OCI-LY1 (cell line): ENCODE data around the gene CDX2.

Experiments used
- H2AFZ ChIP-seq: fragments of 200-600 bp; sonication (generic), shearing (Covaris generic); 2 replicates; pipeline ENCODE4 v1.6.0; 2014; ENCODE audit warnings: antibody characterized with exemption, mild to moderate bottlenecking, low read length
- H3F3A ChIP-seq: fragments of 200-600 bp; sonication (generic), shearing (Covaris generic); 2 replicates; pipeline ENCODE4 v1.6.0; 2014; ENCODE audit warnings: mild to moderate bottlenecking, antibody characterized with exemption, low read length, moderate library complexity; ENCODE audit not compliant: insufficient read depth
- H3K27ac ChIP-seq: fragments of 200-600 bp; sonication (generic); 2 replicates; pipeline ENCODE4 v1.5.1; 2014; ENCODE audit warnings: low read length, mixed run types, mild to moderate bottlenecking, low read depth; ENCODE audit not compliant: poor library complexity, severe bottlenecking
- H3K27me3 ChIP-seq: fragments of 200-600 bp; sonication (generic); 2 replicates; pipeline ENCODE4 v1.6.0; 2014; ENCODE audit warnings: antibody characterized with exemption, mild to moderate bottlenecking, low read length, moderate library complexity; ENCODE audit not compliant: insufficient read depth
- H3K36me3 ChIP-seq: fragments of 200-600 bp; sonication (generic); 2 replicates; pipeline ENCODE4 v1.6.1; 2014; ENCODE audit warnings: mild to moderate bottlenecking, antibody characterized with exemption, low read length, moderate library complexity, mixed read lengths; ENCODE audit not compliant: insufficient read depth
- H3K4me1 ChIP-seq: fragments of 200-600 bp; sonication (generic); 2 replicates; pipeline ENCODE4 v1.5.1; 2014; ENCODE audit warnings: mild to moderate bottlenecking, low read length, moderate library complexity; ENCODE audit not compliant: insufficient read depth, severe bottlenecking
- H3K4me2 ChIP-seq: fragments of 200-600 bp; sonication (generic), shearing (Covaris generic); 2 replicates; pipeline ENCODE4 v1.6.1; 2014; ENCODE audit warnings: low read length
- H3K4me3 ChIP-seq: fragments of 200-600 bp; sonication (generic); 2 replicates; pipeline ENCODE4 v1.5.1; 2014; ENCODE audit warnings: low read length, low read depth, mild to moderate bottlenecking, mixed read lengths; ENCODE audit not compliant: poor library complexity, severe bottlenecking
- H3K79me2 ChIP-seq: fragments of 200-600 bp; shearing (Covaris generic); 2 replicates; pipeline ENCODE4 v1.6.1; 2016; ENCODE audit warnings: mixed run types, low read length, mixed read lengths; ENCODE audit not compliant: insufficient read depth
- H3K9ac ChIP-seq: fragments of 200-600 bp; sonication (generic), shearing (Covaris generic); 2 replicates; pipeline ENCODE4 v1.6.1; 2014; ENCODE audit warnings: mild to moderate bottlenecking, low read length, mixed read lengths
- H3K9me2 ChIP-seq: fragments of 200-600 bp; sonication (generic), shearing (Covaris generic); 2 replicates; pipeline ENCODE4 v1.6.1; 2014; ENCODE audit warnings: low read depth, mild to moderate bottlenecking, low read length, mixed read lengths
- H3K9me3 ChIP-seq: fragments of 200-600 bp; shearing (Covaris generic); 2 replicates; pipeline ENCODE4 v1.6.1; 2014; ENCODE audit warnings: low read length, mixed read lengths
- H4K20me1 ChIP-seq: fragments of 200-600 bp; sonication (generic), shearing (Covaris generic); 2 replicates; pipeline ENCODE4 v1.6.0; 2016; ENCODE audit warnings: mild to moderate bottlenecking, low read length; ENCODE audit not compliant: insufficient read depth
- EZH2 ChIP-seq: fragments of 200-600 bp; sonication (generic), shearing (Covaris generic); IDR thresholded peaks from 2 replicates; pipeline ENCODE4 v1.8.0; 2017; ENCODE audit warnings: borderline replicate concordance, mixed run types, mild to moderate bottlenecking, antibody characterized with exemption, low read length, moderate library complexity, mixed read lengths
- TF ChIP-seq, protein P1 (sequence below): fragments of 200-600 bp; sonication (generic), shearing (Covaris generic); IDR thresholded peaks from 2 replicates; pipeline ENCODE4 v1.5.1; 2017; ENCODE audit warnings: mild to moderate bottlenecking, antibody characterized with exemption, low read length, moderate library complexity, mixed read lengths

The CDX2 gene

GRCh38 chr13:27933580-27934328 is 35.4 kb downstream of the CDX2 start:
- H3K9me2 ChIP-seq: no peaks in the 10 kb centered on the region
- no peaks in the 10 kb centered on the region for H3K27me3 ChIP-seq
- H2AFZ ChIP-seq: no peak overlapping the region
- H3K4me2 ChIP-seq: no peak overlapping the region
- TF ChIP-seq, protein P1, sequence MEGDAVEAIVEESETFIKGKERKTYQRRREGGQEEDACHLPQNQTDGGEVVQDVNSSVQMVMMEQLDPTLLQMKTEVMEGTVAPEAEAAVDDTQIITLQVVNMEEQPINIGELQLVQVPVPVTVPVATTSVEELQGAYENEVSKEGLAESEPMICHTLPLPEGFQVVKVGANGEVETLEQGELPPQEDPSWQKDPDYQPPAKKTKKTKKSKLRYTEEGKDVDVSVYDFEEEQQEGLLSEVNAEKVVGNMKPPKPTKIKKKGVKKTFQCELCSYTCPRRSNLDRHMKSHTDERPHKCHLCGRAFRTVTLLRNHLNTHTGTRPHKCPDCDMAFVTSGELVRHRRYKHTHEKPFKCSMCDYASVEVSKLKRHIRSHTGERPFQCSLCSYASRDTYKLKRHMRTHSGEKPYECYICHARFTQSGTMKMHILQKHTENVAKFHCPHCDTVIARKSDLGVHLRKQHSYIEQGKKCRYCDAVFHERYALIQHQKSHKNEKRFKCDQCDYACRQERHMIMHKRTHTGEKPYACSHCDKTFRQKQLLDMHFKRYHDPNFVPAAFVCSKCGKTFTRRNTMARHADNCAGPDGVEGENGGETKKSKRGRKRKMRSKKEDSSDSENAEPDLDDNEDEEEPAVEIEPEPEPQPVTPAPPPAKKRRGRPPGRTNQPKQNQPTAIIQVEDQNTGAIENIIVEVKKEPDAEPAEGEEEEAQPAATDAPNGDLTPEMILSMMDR: no peak
- TF ChIP-seq EZH2: no peak
- H3K9ac ChIP-seq: no peak overlapping the region
- H3K27ac ChIP-seq: no peak overlapping the region
- H3K4me3 ChIP-seq: no peak overlapping the region
- no peaks in the 10 kb centered on the region for H3K9me3 ChIP-seq
- H3F3A ChIP-seq: no peaks in the 10 kb centered on the region
- no peaks in the 10 kb centered on the region for H3K4me1 ChIP-seq
- no peaks in the 10 kb centered on the region for H3K36me3 ChIP-seq
- no peaks in the 10 kb centered on the region for H3K79me2 ChIP-seq
- no peaks in the 10 kb centered on the region for H4K20me1 ChIP-seq

DNA sequence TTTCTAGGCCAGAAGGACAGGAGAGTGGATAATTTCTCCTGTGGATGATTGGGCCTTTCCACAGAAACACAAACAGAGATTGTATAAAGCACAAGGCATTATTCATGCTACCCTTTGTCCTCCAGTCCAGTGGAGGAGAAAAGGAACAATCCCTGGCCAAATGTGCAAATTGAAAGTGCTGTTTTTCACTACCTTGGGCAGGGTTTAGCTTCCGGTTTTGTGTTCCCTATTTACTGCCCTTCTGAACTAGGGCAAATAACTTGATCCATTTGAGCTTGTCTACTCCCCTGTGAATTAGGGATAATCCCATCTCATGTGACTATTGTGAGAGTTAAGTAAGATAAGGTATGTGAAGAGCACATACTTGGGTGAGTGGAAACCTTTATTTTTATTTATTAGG is 36.0 kb downstream of the CDX2 start:
- Histone ChIP-seq H4K20me1 (no peaks in the 10 kb centered on the region), H3K4me1 (no peaks in the 10 kb centered on the region), H3K4me3 (no peak overlapping the region), H3K36me3 (no peaks in the 10 kb centered on the region), H3K9me3 (no peaks in the 10 kb centered on the region), H3F3A (no peaks in the 10 kb centered on the region), H2AFZ (no peak overlapping the region), H3K79me2 (no peaks in the 10 kb centered on the region), H3K9ac (no peak overlapping the region), H3K27ac (no peak overlapping the region), H3K4me2 (no peak overlapping the region), H3K9me2 (no peaks in the 10 kb centered on the region), H3K27me3 (no peaks in the 10 kb centered on the region)
- TF ChIP-seq, protein P1: no peak
- no peak for TF ChIP-seq EZH2

- Histone ChIP-seq H3K79me2 (no peaks in the 10 kb centered on the region), H3F3A (no peaks in the 10 kb centered on the region), H2AFZ (no peak overlapping the region), H3K36me3 (no peaks in the 10 kb centered on the region), H3K27ac (no peak overlapping the region), H4K20me1 (no peaks in the 10 kb centered on the region), H3K27me3 (0 out of 2 replicates have a peak, but pooled peaks cover 2% of the 10 kb centered on the region), H3K9me2 (no peaks in the 10 kb centered on the region), H3K4me1 (no peaks in the 10 kb centered on the region), H3K9me3 (no peaks in the 10 kb centered on the region), H3K9ac (no peak overlapping the region), H3K4me3 (no peak overlapping the region), H3K4me2 (no peak overlapping the region)
- no peak for TF ChIP-seq EZH2
- TF ChIP-seq, protein P1: no peak
These were observed 39.2 kb downstream of the CDX2 start for GRCh38 chr13:27929868-27930267.
